Thyroid gland (tissue), 4 donors: ENCODE data around the gene TRMU.

ENCODE experiments used
- CTCF ChIP-seq, 6 experiments: fragments of 200-600 bp in 3 of 6; fragments of 450-650 bp in 3 of 6; sonication (generic) in 3 of 6; IDR thresholded peaks; one replicate each; pipeline ENCODE4 v1.5.1; 2016 to 2019; ENCODE audit warnings: antibody characterized with exemption in 6 of 6, mild to moderate bottlenecking in 2 of 6, inconsistent platforms in 1 of 6, moderate library complexity in 1 of 6
- POLR2A ChIP-seq, 2 donors: fragments of 450-650 bp; IDR thresholded peaks; one replicate each; pipeline ENCODE4 v1.6.1; 2017; ENCODE audit warnings: antibody characterized with exemption in 2 of 2, mild to moderate bottlenecking in 2 of 2, moderate library complexity in 1 of 2

- TF ChIP-seq POLR2A (IDR thresholded peaks at IDR 0.05) = no peak
- TF ChIP-seq CTCF (IDR thresholded peaks at IDR 0.05) = no peak
These were observed 25.9 kb upstream of the TRMU start for GRCh38 chr22:46309526-46310085.
